Vagina (tissue), 2 donors: ENCODE measurements around the gene SREK1IP1. TPM values are rescaled to one million over a fixed set of nuclear protein-coding genes. Genes with fewer than 3 reads are reported as not detected.

ENCODE experiments used
- DNase-seq, 2 donors: peaks; one replicate each; pipeline ENCODE4 v3.0.0-alpha.2; 2017; ENCODE audit errors: extremely low spot score in 2 of 2
- H3K27ac ChIP-seq: fragments of 200-600 bp; sonication (generic); one replicate; pipeline ENCODE4 v1.5.1; 2019
- H3K27me3 ChIP-seq: fragments of 200-600 bp; sonication (generic); one replicate; pipeline ENCODE4 v1.5.1; 2019
- H3K36me3 ChIP-seq, 2 donors: fragments of 200-600 bp; sonication (generic); one replicate each; pipeline ENCODE4 v1.5.1; 2017 to 2019
- H3K4me1 ChIP-seq: fragments of 200-600 bp; sonication (generic); one replicate; pipeline ENCODE4 v1.5.1; 2019
- H3K4me3 ChIP-seq, 2 donors: fragments of 200-600 bp; sonication (generic); 1 replicate in 1 of 2; 2 replicates in 1 of 2; pipeline ENCODE4 v1.5.1; 2016 to 2019
- H3K9me3 ChIP-seq: fragments of 200-600 bp; sonication (generic); one replicate; pipeline ENCODE4 v1.5.1; 2019
- CTCF ChIP-seq, 3 experiments: fragments of 450-650 bp in 2 of 3; fragments of 200-600 bp in 1 of 3; sonication (generic) in 1 of 3; IDR thresholded peaks; one replicate each; pipeline ENCODE4 v1.5.1; 2017 to 2019; ENCODE audit warnings: antibody characterized with exemption in 3 of 3, mild to moderate bottlenecking in 2 of 3, moderate library complexity in 2 of 3
- POLR2A ChIP-seq, 2 donors: fragments of 450-650 bp; IDR thresholded peaks; one replicate each; pipeline ENCODE4 v1.6.1; 2017; ENCODE audit warnings: antibody characterized with exemption in 2 of 2, mild to moderate bottlenecking in 2 of 2, moderate library complexity in 2 of 2
- POLR2AphosphoS5 ChIP-seq, 2 donors: sonication (generic); formaldehyde crosslinking; IDR thresholded peaks; one replicate each; pipeline ENCODE4 v1.9.0; 2017; ENCODE audit warnings: antibody characterized with exemption in 2 of 2, mild to moderate bottlenecking in 2 of 2, low read depth in 1 of 2; ENCODE audit not compliant: insufficient read depth in 1 of 2
- intact Hi-C: fragments of 100-400 bp; cut with DNase I; formaldehyde crosslinking; loops from one replicate; pipeline ENCODE4 v1.15.1; 2023
- total RNA-seq: library from RNA; depleted of rRNA; stranded (reverse); fragments of >200 nt; gene quantifications from one replicate; pipeline ENCODE4 v1.2.3, GENCODE V29; 2016

The SREK1IP1 gene
- 6.6 TPM for total RNA-seq

- H3K4me1 ChIP-seq = peaks cover 53% of the 10 kb centered on the region
Observed at GRCh38 chr5:64768358-64769312, at the start of gene SREK1IP1, which contains the start of gene CWC27. TSS of gene SREK1IP1 (minus strand) at chr5:64768691. CDS start at chr5:64768517, 174 bp downstream. TSS of gene CWC27 (plus strand) at chr5:64768930. CDS start at chr5:64769147, 217 bp downstream.

GRCh38 chr5:64818245-64818644, 49.8 kb upstream of the SREK1IP1 start:
- no peaks in the 10 kb centered on the region for H3K4me1 ChIP-seq
- H3K4me3 ChIP-seq = no peak overlapping the region
- H3K27me3 ChIP-seq = no peaks in the 10 kb centered on the region
- no peak for DNase-seq
- H3K9me3 ChIP-seq = no peaks in the 10 kb centered on the region
- intact Hi-C loops = loop anchor here (10.0 kb wide), 1 partner anchor 667 kb away; the partner anchor contains the start of gene ADAMTS6
- no peak for TF ChIP-seq CTCF (IDR thresholded peaks at IDR 0.05)
- no peak for TF ChIP-seq POLR2AphosphoS5 (IDR thresholded peaks at IDR 0.05; ENCODE audit: insufficient read depth in 1 of 2, low read depth in 1 of 2)
- no peak for TF ChIP-seq POLR2A (IDR thresholded peaks at IDR 0.05)
- H3K36me3 ChIP-seq = no peaks in the 10 kb centered on the region
- H3K27ac ChIP-seq = no peak overlapping the region

More at GRCh38 chr5:64768358-64769312, at the start of gene SREK1IP1, which contains the start of gene CWC27:
- peak in 1 of 2 donors; percentile 87 for DNase-seq
- TF ChIP-seq POLR2AphosphoS5 (IDR thresholded peaks at IDR 0.05; ENCODE audit: insufficient read depth in 1 of 2, low read depth in 1 of 2) = peak; percentile 88 to 96
- peak in 1 of 2 donors; percentile 21 for TF ChIP-seq POLR2A (IDR thresholded peaks at IDR 0.05)
- TF ChIP-seq CTCF (IDR thresholded peaks at IDR 0.05) = no peak
- H3K9me3 ChIP-seq = no peaks in the 10 kb centered on the region
- H3K36me3 ChIP-seq = no peaks in the 10 kb centered on the region
- intact Hi-C loops = no loop called here
- H3K27ac ChIP-seq = peak within 1 kb of the TSS; percentile 84
- peak within 1 kb of the TSS; percentile 63 to 70 for H3K4me3 ChIP-seq
- H3K27me3 ChIP-seq = no peaks in the 10 kb centered on the region

- intact Hi-C loops = loop anchor here (10.0 kb wide), 1 partner anchor 671 kb away; the partner anchor contains the start of gene ADAMTS6
- H3K27ac ChIP-seq = no peak overlapping the region
- no peaks in the 10 kb centered on the region for H3K27me3 ChIP-seq
- TF ChIP-seq CTCF (IDR thresholded peaks at IDR 0.05) (no peak), POLR2A (IDR thresholded peaks at IDR 0.05) (no peak), POLR2AphosphoS5 (IDR thresholded peaks at IDR 0.05; ENCODE audit: insufficient read depth in 1 of 2, low read depth in 1 of 2) (no peak)
- no peak overlapping the region for H3K4me3 ChIP-seq
- no peaks in the 10 kb centered on the region for H3K36me3 ChIP-seq
- H3K9me3 ChIP-seq = no peaks in the 10 kb centered on the region
- DNase-seq = no peak
- no peaks in the 10 kb centered on the region for H3K4me1 ChIP-seq
Observed at GRCh38 chr5:64814073-64814472, 45.6 kb upstream of the SREK1IP1 start.

- peaks cover 0 to 15% of the 10 kb centered on the region in 2 donors for H3K36me3 ChIP-seq
- no peak for TF ChIP-seq POLR2AphosphoS5 (IDR thresholded peaks at IDR 0.05; ENCODE audit: insufficient read depth in 1 of 2, low read depth in 1 of 2)
- peak; percentile 34 to 52 (median 44) for TF ChIP-seq CTCF (IDR thresholded peaks at IDR 0.05)
- TF ChIP-seq POLR2A (IDR thresholded peaks at IDR 0.05) = no peak
- no peak overlapping the region for H3K27ac ChIP-seq
- H3K4me1 ChIP-seq = no peaks in the 10 kb centered on the region
- no peaks in the 10 kb centered on the region for H3K9me3 ChIP-seq
- no peak overlapping the region for H3K4me3 ChIP-seq
- intact Hi-C loops = loop anchor here (10.0 kb wide), 1 partner anchor 674 kb away; the partner anchor contains the start of gene ADAMTS6
- no peak for DNase-seq
- no peaks in the 10 kb centered on the region for H3K27me3 ChIP-seq
Observed at GRCh38 chr5:64811050-64811640, 42.7 kb upstream of the SREK1IP1 start.
